GM21447 (cell line): ENCODE measurements around the gene PPP2R5C.

Experiments used
- ATAC-seq: cut with Tn5 transposase; IDR thresholded peaks from one replicate; pipeline ENCODE4 v1.9.1; 2021; ENCODE audit not compliant: unreplicated experiment

Gene PPP2R5C

DNA sequence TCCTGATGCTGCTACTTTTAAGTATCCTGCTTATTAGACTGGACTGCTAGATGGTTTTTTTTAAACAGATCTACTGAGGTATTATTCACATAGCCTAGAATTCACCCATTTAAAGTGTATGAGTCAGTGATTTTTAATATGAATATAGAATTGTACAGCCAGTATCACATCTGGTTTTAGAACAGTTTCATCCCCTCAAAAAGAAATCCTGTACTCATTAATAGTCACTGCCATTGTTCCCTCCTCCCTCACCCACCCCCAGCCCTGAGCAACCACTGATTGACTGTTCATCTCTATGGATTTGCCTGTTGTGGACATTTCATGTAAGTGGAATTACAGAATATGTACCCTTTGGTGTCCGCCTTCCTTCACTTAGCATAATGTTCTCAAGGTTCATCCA lies 98.4 kb downstream of the PPP2R5C start:
- ATAC-seq = no peak

GRCh38 chr14:101861464-101861863 lies 100.0 kb downstream of the PPP2R5C start:
- no peak for ATAC-seq

- no peak for ATAC-seq
Observed at GRCh38 chr14:101862177-101862576, 100.7 kb downstream of the PPP2R5C start.

- no peak for ATAC-seq
Observed at GRCh38 chr14:101862711-101863110, 101.2 kb downstream of the PPP2R5C start.

- no peak for ATAC-seq
Observed at GRCh38 chr14:101865288-101865687, 103.8 kb downstream of the PPP2R5C start.

DNA sequence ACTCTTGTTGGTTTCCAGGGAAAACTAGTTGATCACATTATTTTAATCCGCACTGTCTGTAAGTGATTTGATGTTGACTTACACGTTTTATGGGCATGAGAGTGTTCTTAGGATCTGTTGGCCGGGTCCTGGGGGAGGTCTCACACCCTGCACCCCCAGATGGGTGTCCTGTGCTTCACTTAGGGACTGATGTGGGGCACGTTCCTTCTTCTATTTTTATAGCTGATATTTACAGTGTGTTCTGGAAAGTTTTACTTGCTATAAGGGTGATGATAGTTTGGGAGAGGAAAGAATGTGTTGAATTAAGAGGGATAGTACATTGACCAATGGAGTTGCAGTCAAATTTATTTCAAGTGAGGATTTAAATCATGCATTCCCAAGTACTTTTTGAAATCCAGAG lies 106.3 kb downstream of the PPP2R5C start:
- ATAC-seq = no peak

- no peak for ATAC-seq
Observed at GRCh38 chr14:101869217-101869616, 107.7 kb downstream of the PPP2R5C start.

- no peak for ATAC-seq
Observed at GRCh38 chr14:101870273-101870939, 108.9 kb downstream of the PPP2R5C start.

GRCh38 chr14:101872346-101872745 lies 110.8 kb downstream of the PPP2R5C start:
- no peak for ATAC-seq

DNA sequence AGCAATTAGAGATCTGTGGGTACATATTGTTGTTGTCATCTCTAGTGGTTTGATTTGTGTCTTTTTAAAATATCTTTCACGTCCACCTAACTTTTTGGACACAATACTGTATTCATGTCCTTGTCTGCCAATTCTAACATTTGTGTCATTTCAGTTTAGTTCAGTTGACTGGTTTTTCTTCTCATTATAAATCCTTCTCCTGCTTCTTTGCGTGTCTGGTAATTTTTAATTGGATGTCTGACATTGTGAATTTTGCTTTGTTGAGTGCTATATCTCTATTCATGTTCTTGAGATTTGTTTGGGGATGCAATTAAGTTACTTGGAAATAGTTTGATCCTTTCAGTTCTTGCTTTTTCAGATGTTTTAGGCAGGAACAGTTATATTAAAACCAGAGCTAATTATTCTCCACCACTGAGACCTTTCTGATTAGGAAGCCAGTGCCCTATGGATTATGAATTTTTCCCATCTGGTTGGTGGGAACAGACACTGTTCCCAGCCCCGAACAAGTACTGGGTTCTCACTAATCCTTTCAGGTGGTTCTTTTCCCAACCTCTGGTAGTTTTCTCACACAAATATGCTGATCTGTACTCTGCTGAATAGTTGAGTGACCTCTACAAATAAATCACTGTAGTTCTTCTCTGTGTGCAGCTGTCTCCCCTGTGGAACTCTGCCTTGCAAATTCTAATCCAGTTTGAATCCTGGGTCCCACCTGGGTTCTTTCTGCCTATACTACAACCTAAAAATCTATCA lies 111.7 kb downstream of the PPP2R5C start:
- ATAC-seq = no peak

- no peak for ATAC-seq
Observed at GRCh38 chr14:101873991-101874390, 112.5 kb downstream of the PPP2R5C start.

DNA sequence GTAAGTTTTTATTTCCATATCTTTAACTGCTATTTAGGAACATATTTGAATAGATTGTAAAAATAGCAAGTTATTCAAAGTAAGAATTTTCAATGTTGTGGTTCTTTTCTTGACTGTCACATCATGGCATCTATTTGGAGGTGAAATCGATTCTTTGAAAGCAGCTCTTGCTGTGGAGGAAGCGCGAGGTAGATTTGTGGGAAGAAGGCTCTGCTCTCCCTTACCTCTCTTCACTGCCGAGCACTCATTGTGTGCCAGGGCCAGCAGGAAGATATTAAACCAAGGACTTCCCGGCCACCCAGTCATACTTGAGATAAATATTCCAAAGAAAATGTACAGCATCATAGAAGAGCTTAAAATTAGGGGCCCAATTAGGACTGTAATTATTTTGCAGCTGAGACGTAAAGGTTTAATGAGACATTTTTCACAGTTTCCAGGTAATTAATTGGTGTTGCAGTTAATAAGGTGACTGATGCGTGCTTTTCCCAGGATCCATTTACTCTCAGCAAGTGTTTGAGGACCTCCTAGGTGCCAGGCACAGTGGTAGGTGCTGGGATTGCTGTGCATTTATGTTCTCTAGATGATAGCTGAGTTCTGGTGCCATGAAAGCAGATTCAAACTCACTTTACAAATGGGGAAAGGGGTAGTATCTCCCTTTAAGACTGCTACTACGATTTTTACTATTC lies 113.7 kb downstream of the PPP2R5C start:
- ATAC-seq = no peak

- ATAC-seq = peak; percentile 41
Observed at GRCh38 chr14:101875727-101876554, 114.4 kb downstream of the PPP2R5C start.

DNA sequence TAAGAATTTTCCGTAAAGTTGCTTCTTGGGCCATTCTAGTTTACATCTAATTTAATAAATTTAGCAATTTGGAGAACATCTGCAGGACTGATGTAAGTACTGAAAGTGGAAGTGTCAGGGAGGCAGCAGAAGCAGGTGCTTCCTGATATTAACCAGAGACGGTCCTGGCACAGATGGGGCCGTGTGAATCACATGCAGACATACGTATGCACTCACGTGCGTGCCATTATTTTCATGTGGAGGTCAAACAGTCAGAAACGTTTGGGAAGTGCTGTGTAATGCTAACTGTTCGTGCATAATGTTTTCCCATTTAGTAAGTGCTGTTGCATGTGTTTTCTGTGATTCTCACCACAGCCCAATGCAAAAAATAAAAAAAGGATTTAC lies 115.0 kb downstream of the PPP2R5C start:
- peak; percentile 88 for ATAC-seq

- ATAC-seq = no peak
Observed at GRCh38 chr14:101877766-101878165, 116.3 kb downstream of the PPP2R5C start.

- no peak for ATAC-seq
Observed at GRCh38 chr14:101878211-101878821, 116.8 kb downstream of the PPP2R5C start.

- no peak for ATAC-seq
Observed at GRCh38 chr14:101878822-101879528, 117.5 kb downstream of the PPP2R5C start.

DNA sequence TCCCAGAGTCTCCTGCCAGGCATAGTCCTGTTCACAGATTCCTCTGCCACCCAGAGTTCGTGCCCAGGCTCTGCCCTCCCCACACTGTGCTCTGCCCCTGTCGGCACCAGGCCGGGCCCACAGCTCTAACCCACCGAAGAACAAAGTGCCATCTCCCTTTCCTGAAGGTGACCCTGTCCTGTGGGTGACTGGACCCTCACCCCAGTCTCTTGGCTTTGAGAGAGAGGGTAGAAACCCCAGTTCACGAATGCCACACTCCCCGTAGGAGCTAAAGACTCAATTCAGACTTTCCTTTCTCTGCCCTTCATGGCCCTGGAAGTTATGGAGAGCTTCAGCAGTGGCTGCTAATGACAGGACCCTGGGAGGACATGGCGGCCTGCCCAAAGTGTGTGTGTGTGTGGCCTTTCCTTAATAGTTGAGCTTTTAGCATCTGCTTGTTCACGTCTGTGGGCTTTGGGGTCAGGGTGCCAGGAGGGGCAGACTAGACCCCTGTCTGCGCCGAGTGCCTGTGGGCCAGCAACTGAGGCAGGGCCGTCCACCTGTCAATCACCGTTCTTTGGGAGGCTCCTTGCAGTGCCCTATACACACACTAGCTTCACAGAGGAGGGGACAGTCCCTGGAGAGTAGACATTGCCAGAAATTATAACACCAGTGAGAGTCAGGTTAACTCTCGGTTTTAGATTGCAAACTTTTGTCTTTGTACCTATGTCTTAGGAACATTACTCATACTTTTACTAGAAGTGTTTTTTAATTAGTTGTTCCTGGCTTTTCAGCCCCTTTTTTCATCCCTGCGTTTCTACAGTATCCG lies 118.2 kb downstream of the PPP2R5C start:
- ATAC-seq = no peak

DNA sequence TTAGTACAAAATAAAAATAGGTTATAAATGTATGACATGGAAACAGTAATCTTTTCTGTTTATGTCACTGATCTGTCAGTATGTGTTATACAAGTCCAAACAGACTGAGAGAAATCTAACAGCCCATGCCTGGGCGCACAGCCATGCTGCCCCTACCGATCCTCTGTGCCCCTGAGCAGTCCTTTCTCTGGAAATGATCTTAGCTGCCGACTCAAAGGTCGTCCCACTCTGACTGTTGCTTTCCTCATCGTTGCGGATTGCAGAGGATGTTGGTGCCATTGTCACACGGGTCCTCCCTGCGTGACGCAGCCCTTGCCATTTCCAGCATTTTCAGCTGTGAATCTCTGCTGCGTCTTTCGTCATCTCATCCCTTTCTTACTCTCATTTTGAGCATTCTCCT lies 119.9 kb downstream of the PPP2R5C start:
- no peak for ATAC-seq
